HL-60 (cell line): ENCODE results near the gene TNIK.

ENCODE experiments used
- SPI1 ChIP-seq: IDR thresholded peaks from 2 replicates; pipeline ENCODE4 v1.6.1; 2012; ENCODE audit warnings: low read depth, mild to moderate bottlenecking, borderline replicate concordance
- TF ChIP-seq, protein P1 (sequence below): IDR thresholded peaks from one replicate; pipeline ENCODE4 v1.5.1; 2011; ENCODE audit warnings: low read length, control low read depth, inconsistent platforms; ENCODE audit not compliant: insufficient read depth

DNA sequence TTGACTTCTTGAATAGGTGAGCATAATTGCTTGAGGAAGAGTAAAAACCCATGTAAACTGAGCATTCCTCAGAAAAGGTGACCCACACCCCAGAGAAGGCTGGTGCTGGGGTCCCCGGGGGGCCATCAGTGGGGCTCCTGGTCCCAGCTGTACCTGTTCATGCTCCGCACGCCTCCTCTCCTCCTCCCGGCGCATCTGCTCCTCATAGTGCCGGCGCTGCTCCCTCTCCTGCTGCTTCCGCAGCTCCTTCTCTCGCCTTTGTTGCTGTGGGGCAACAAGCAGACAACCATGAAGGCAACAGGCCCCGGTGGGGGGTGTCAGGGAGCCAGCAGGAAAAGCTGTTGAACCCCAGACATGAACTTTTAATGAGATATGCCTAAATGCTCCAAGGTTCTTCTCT, 320.0 kb downstream of the TNIK start:
- no peak for TF ChIP-seq SPI1
- TF ChIP-seq, protein P1, sequence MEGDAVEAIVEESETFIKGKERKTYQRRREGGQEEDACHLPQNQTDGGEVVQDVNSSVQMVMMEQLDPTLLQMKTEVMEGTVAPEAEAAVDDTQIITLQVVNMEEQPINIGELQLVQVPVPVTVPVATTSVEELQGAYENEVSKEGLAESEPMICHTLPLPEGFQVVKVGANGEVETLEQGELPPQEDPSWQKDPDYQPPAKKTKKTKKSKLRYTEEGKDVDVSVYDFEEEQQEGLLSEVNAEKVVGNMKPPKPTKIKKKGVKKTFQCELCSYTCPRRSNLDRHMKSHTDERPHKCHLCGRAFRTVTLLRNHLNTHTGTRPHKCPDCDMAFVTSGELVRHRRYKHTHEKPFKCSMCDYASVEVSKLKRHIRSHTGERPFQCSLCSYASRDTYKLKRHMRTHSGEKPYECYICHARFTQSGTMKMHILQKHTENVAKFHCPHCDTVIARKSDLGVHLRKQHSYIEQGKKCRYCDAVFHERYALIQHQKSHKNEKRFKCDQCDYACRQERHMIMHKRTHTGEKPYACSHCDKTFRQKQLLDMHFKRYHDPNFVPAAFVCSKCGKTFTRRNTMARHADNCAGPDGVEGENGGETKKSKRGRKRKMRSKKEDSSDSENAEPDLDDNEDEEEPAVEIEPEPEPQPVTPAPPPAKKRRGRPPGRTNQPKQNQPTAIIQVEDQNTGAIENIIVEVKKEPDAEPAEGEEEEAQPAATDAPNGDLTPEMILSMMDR: no peak
